ENCODE measurements around the gene CEP128. TPM values are rescaled to one million over a fixed set of nuclear protein-coding genes. Genes with fewer than 3 reads are reported as not detected.

Gene CEP128
- total RNA-seq, 4 donors from 2014 or later, result 1.3 to 29.8 (median 11.9) TPM

DNA sequence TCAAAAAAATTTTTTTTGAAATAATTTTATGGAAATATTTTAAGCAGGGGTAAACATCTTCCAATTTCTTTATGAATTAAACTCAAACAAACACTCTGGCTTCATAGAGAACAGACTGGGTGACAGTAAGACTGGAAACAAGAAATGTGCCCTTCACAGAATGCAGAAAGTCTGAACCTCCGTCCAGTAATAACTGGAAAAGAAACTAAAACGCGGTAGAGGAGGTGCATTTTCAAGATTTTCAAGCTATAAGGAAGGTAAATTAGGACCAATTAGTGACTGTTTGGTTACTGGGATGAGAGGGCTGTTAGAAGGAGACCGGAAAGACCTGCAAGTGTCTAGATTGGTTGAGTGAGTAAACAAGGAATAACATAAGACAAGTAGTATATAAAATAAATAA is 245.7 kb downstream of the CEP128 start:
- DNase-seq, result no peak
- H3K36me3 ChIP-seq, result no peaks in the 10 kb centered on the region
- H3K27me3 ChIP-seq, result no peaks in the 10 kb centered on the region
- no peak overlapping the region for H3K27ac ChIP-seq
- TF ChIP-seq, protein P1, sequence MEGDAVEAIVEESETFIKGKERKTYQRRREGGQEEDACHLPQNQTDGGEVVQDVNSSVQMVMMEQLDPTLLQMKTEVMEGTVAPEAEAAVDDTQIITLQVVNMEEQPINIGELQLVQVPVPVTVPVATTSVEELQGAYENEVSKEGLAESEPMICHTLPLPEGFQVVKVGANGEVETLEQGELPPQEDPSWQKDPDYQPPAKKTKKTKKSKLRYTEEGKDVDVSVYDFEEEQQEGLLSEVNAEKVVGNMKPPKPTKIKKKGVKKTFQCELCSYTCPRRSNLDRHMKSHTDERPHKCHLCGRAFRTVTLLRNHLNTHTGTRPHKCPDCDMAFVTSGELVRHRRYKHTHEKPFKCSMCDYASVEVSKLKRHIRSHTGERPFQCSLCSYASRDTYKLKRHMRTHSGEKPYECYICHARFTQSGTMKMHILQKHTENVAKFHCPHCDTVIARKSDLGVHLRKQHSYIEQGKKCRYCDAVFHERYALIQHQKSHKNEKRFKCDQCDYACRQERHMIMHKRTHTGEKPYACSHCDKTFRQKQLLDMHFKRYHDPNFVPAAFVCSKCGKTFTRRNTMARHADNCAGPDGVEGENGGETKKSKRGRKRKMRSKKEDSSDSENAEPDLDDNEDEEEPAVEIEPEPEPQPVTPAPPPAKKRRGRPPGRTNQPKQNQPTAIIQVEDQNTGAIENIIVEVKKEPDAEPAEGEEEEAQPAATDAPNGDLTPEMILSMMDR (IDR thresholded peaks at IDR 0.05), result no peak
- TF ChIP-seq POLR2A (IDR thresholded peaks at IDR 0.05), result no peak
- no peaks in the 10 kb centered on the region for H3K4me1 ChIP-seq
- intact Hi-C loops (cut with DNase I; ENCODE audit: low total_unique reads), result no loop called here
- H3K4me3 ChIP-seq, result no peak overlapping the region
- H3K9me3 ChIP-seq, result no peaks in the 10 kb centered on the region

DNA sequence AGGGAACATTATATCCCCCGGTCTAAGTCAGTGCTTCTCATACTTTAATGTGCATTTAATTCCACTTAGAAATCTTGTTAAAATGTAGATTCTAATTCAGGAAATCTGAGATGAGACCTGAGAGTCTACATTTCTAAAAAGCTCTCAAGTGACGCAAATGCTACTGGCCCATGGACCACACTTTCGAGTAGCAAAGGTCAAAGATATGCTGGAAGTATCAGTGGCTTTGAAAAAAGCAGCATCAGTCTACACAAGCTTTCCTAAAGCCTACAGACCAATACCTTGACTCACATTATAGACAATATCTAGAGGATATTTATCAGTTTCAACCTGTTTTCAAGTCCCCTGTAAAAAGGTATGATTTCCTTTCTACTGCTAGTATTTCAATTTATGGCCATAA is 248.6 kb downstream of the CEP128 start:
- H3K27me3 ChIP-seq, result no peaks in the 10 kb centered on the region
- H3K4me3 ChIP-seq, result no peak overlapping the region
- H3K4me1 ChIP-seq, result no peaks in the 10 kb centered on the region
- no peaks in the 10 kb centered on the region for H3K9me3 ChIP-seq
- intact Hi-C loops (cut with DNase I; ENCODE audit: low total_unique reads), result no loop called here
- DNase-seq, result no peak
- H3K36me3 ChIP-seq, result no peaks in the 10 kb centered on the region
- no peak overlapping the region for H3K27ac ChIP-seq
- TF ChIP-seq POLR2A (IDR thresholded peaks at IDR 0.05), result no peak
- TF ChIP-seq, protein P1 (IDR thresholded peaks at IDR 0.05), result no peak

DNA sequence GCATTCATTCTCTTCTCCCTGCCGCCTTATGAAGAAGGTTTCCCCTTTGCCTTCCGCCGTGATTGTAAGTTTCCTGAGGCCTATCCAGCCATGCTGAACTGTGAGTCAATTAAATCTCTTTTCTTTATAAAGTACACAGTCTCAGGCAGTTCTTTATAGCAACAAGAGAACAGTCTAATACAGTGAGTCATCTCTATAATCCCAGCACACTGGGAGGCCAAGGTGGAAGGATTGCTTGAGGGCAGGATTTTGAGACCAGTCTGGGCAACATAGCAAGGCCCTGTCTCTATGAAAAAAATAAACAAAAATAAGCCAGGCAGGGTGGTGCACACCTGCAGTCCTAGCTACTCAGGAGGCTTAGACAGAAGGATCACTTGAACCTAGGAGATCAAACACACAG is 259.9 kb downstream of the CEP128 start:
- Histone ChIP-seq H3K4me1 (no peaks in the 10 kb centered on the region), H3K27ac (no peak overlapping the region), H3K36me3 (no peaks in the 10 kb centered on the region), H3K4me3 (no peak overlapping the region), H3K9me3 (peaks cover 0 to 11% of the 10 kb centered on the region in 2 donors), H3K27me3 (no peaks in the 10 kb centered on the region)
- TF ChIP-seq, protein P1 (IDR thresholded peaks at IDR 0.05), result no peak
- no peak for TF ChIP-seq POLR2A (IDR thresholded peaks at IDR 0.05)
- intact Hi-C loops (cut with DNase I; ENCODE audit: low total_unique reads), result no loop called here
- DNase-seq, result no peak

DNA sequence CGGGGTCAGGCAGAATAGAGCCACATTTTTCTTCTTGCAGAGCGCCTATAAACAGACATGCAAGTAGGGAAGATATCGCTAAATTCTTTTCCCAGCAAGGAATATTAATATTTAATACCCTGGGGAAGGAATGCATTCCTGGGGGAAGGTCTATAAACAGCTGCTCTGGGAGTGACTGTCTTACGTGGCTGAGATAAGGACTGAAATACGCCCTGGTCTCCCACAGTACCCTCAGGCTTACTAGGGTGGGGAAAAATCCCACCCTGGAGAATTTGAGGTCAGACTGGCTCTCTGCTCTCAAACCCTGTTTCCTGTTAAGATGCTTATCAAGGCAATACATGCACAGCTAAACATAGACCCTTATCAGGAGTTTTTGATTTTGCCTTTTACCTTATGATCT is 262.3 kb downstream of the CEP128 start:
- H3K9me3 ChIP-seq, result peaks cover 0 to 11% of the 10 kb centered on the region in 2 donors
- no peaks in the 10 kb centered on the region for H3K27me3 ChIP-seq
- H3K27ac ChIP-seq, result no peak overlapping the region
- TF ChIP-seq, protein P1 (IDR thresholded peaks at IDR 0.05), result no peak
- TF ChIP-seq POLR2A (IDR thresholded peaks at IDR 0.05), result no peak
- H3K36me3 ChIP-seq, result no peaks in the 10 kb centered on the region
- DNase-seq, result no peak
- H3K4me1 ChIP-seq, result no peaks in the 10 kb centered on the region
- H3K4me3 ChIP-seq, result no peak overlapping the region
- intact Hi-C loops (cut with DNase I; ENCODE audit: low total_unique reads), result no loop called here

DNA sequence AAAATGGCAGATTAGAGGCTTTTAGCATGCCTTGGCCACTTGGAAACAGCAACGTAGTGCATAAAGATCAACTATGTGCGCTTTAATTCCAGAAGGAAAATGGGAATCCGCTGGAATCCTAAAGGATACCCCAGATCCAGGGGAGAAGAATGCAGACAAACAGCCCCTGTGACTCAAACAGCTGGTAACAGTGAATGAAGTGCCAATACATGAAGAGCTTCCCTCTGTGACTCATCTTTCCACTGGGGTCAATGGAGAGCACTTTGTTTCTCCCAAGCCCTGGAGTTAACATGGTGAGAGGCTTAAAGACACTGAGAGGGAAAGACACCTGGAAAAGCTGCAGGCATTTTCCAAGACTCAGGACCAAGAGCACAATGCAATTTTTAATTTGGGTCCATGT is 263.1 kb downstream of the CEP128 start:
- intact Hi-C loops (cut with DNase I; ENCODE audit: low total_unique reads), result no loop called here
- no peak for TF ChIP-seq POLR2A (IDR thresholded peaks at IDR 0.05)
- TF ChIP-seq, protein P1 (IDR thresholded peaks at IDR 0.05), result no peak
- no peak for DNase-seq
- H3K9me3 ChIP-seq, result peaks cover 0 to 11% of the 10 kb centered on the region in 2 donors
- no peaks in the 10 kb centered on the region for H3K4me1 ChIP-seq
- H3K27me3 ChIP-seq, result no peaks in the 10 kb centered on the region
- no peak overlapping the region for H3K27ac ChIP-seq
- no peaks in the 10 kb centered on the region for H3K36me3 ChIP-seq
- no peak overlapping the region for H3K4me3 ChIP-seq

Data from uterus (tissue), 4 donors.